Activated T-helper 17 cell treated with anti-CD3 and anti-CD28 coated beads, Interleukin-2, amount 50 U/mL, for 72 hours (primary cell): ENCODE results near the gene KCNIP4. TPM values are rescaled to one million over a fixed set of nuclear protein-coding genes. Genes with fewer than 3 reads are reported as not detected.

ENCODE experiments used
- ATAC-seq: fragments of 150-1000 bp; cut with Tn5 transposase; replicated peaks from 2 replicates; pipeline ENCODE4 v1.10.0; 2021; ENCODE audit warnings: mild to moderate bottlenecking, moderate library complexity
- H3K27ac Mint-ChIP-seq: one replicate; pipeline ENCODE4 v1.8.0; 2022; ENCODE audit warnings: mixed read lengths
- H3K27me3 Mint-ChIP-seq: one replicate; pipeline ENCODE4 v1.8.0; 2022; ENCODE audit warnings: mixed read lengths
- H3K36me3 Mint-ChIP-seq: one replicate; pipeline ENCODE4 v1.8.0; 2022; ENCODE audit warnings: low read depth, mild to moderate bottlenecking, mixed read lengths
- H3K4me1 Mint-ChIP-seq: one replicate; pipeline ENCODE4 v1.8.0; 2022; ENCODE audit warnings: mixed read lengths
- H3K4me3 Mint-ChIP-seq: one replicate; pipeline ENCODE4 v1.8.0; 2022; ENCODE audit warnings: mild to moderate bottlenecking, mixed read lengths
- H3K9me3 Mint-ChIP-seq: one replicate; pipeline ENCODE4 v1.8.0; 2022; ENCODE audit warnings: mixed read lengths
- total RNA-seq, 2 donors: library from RNA; stranded (reverse); gene quantifications; one replicate each; pipeline ENCODE4 v1.2.3, GENCODE V29; 2022

KCNIP4 gene
- total RNA-seq, 2 donors from 2014 or later = not detected

- Mint-ChIP-seq H3K4me1 (no peaks in the 10 kb centered on the region), H3K27me3 (no peaks in the 10 kb centered on the region), H3K36me3 (no peaks in the 10 kb centered on the region), H3K27ac (no peak overlapping the region), H3K9me3 (no peaks in the 10 kb centered on the region), H3K4me3 (no peak overlapping the region)
- ATAC-seq = no peak
Measured at GRCh38 chr4:21790438-21791029, 158.0 kb downstream of the KCNIP4 start.

- H3K4me3 Mint-ChIP-seq = no peak overlapping the region
- H3K9me3 Mint-ChIP-seq = peaks cover 3% of the 10 kb centered on the region
Measured at GRCh38 chr4:21780148-21780547, 168.4 kb downstream of the KCNIP4 start.

GRCh38 chr4:21778702-21779101, 169.9 kb downstream of the KCNIP4 start:
- no peak for ATAC-seq
- Mint-ChIP-seq H3K4me1 (no peaks in the 10 kb centered on the region), H3K9me3 (peaks cover 3% of the 10 kb centered on the region), H3K4me3 (no peak overlapping the region), H3K27ac (no peak overlapping the region), H3K36me3 (no peaks in the 10 kb centered on the region), H3K27me3 (peaks cover 18% of the 10 kb centered on the region)

More at GRCh38 chr4:21780148-21780547, 168.4 kb downstream of the KCNIP4 start:
- ATAC-seq = no peak
- Mint-ChIP-seq H3K27ac (no peak overlapping the region), H3K4me1 (no peaks in the 10 kb centered on the region), H3K27me3 (peaks cover 10% of the 10 kb centered on the region), H3K36me3 (no peaks in the 10 kb centered on the region)

GRCh38 chr4:21775703-21776102, 172.9 kb downstream of the KCNIP4 start:
- H3K4me1 Mint-ChIP-seq = no peaks in the 10 kb centered on the region
- H3K36me3 Mint-ChIP-seq = no peaks in the 10 kb centered on the region
- H3K4me3 Mint-ChIP-seq = no peak overlapping the region
- no peak for ATAC-seq
- H3K27me3 Mint-ChIP-seq = peaks cover 36% of the 10 kb centered on the region
- H3K9me3 Mint-ChIP-seq = peaks cover 3% of the 10 kb centered on the region
- H3K27ac Mint-ChIP-seq = no peak overlapping the region

GRCh38 chr4:21769404-21770147, 179.0 kb downstream of the KCNIP4 start:
- no peak overlapping the region for H3K4me3 Mint-ChIP-seq
- no peak for ATAC-seq
- H3K27ac Mint-ChIP-seq = no peak overlapping the region
- H3K4me1 Mint-ChIP-seq = no peaks in the 10 kb centered on the region
- no peaks in the 10 kb centered on the region for H3K9me3 Mint-ChIP-seq
- H3K36me3 Mint-ChIP-seq = no peaks in the 10 kb centered on the region
- H3K27me3 Mint-ChIP-seq = peaks cover 27% of the 10 kb centered on the region

- ATAC-seq = no peak
- H3K4me1 Mint-ChIP-seq = no peaks in the 10 kb centered on the region
- H3K27me3 Mint-ChIP-seq = peaks cover 20% of the 10 kb centered on the region
- no peak overlapping the region for H3K27ac Mint-ChIP-seq
- H3K4me3 Mint-ChIP-seq = no peak overlapping the region
- no peaks in the 10 kb centered on the region for H3K9me3 Mint-ChIP-seq
- no peaks in the 10 kb centered on the region for H3K36me3 Mint-ChIP-seq
Measured at GRCh38 chr4:21768349-21769310, 179.9 kb downstream of the KCNIP4 start.

- Mint-ChIP-seq H3K4me3 (no peak overlapping the region), H3K4me1 (no peaks in the 10 kb centered on the region), H3K36me3 (no peaks in the 10 kb centered on the region), H3K27me3 (peaks cover 3% of the 10 kb centered on the region), H3K27ac (no peak overlapping the region), H3K9me3 (no peaks in the 10 kb centered on the region)
- ATAC-seq = no peak
Measured at GRCh38 chr4:21765810-21766407, 182.7 kb downstream of the KCNIP4 start.

GRCh38 chr4:21763855-21764254, 184.7 kb downstream of the KCNIP4 start:
- Mint-ChIP-seq H3K36me3 (no peaks in the 10 kb centered on the region), H3K4me3 (no peak overlapping the region), H3K27ac (no peak overlapping the region), H3K4me1 (no peaks in the 10 kb centered on the region), H3K27me3 (peaks cover 3% of the 10 kb centered on the region), H3K9me3 (no peaks in the 10 kb centered on the region)
- no peak for ATAC-seq

GRCh38 chr4:21757248-21757647, 191.3 kb downstream of the KCNIP4 start:
- H3K9me3 Mint-ChIP-seq = no peaks in the 10 kb centered on the region
- H3K27ac Mint-ChIP-seq = no peak overlapping the region
- peaks cover 5% of the 10 kb centered on the region for H3K27me3 Mint-ChIP-seq

GRCh38 chr4:21753084-21753760, 195.3 kb downstream of the KCNIP4 start:
- H3K36me3 Mint-ChIP-seq = no peaks in the 10 kb centered on the region
- H3K4me3 Mint-ChIP-seq = no peak overlapping the region
- no peak for ATAC-seq
- no peaks in the 10 kb centered on the region for H3K9me3 Mint-ChIP-seq
- H3K27me3 Mint-ChIP-seq = peaks cover 5% of the 10 kb centered on the region
- H3K27ac Mint-ChIP-seq = no peak overlapping the region
- H3K4me1 Mint-ChIP-seq = no peaks in the 10 kb centered on the region

More at GRCh38 chr4:21757248-21757647, 191.3 kb downstream of the KCNIP4 start:
- Mint-ChIP-seq H3K4me3 (no peak overlapping the region), H3K36me3 (no peaks in the 10 kb centered on the region), H3K4me1 (no peaks in the 10 kb centered on the region)
- no peak for ATAC-seq

- H3K4me3 Mint-ChIP-seq = no peak overlapping the region
- no peak for ATAC-seq
- no peak overlapping the region for H3K27ac Mint-ChIP-seq
- H3K9me3 Mint-ChIP-seq = no peaks in the 10 kb centered on the region
- no peaks in the 10 kb centered on the region for H3K36me3 Mint-ChIP-seq
- peaks cover 5% of the 10 kb centered on the region for H3K27me3 Mint-ChIP-seq
- no peaks in the 10 kb centered on the region for H3K4me1 Mint-ChIP-seq
Measured at GRCh38 chr4:21752616-21753015, 196.0 kb downstream of the KCNIP4 start.

- Mint-ChIP-seq H3K9me3 (no peaks in the 10 kb centered on the region), H3K27me3 (peaks cover 5% of the 10 kb centered on the region), H3K36me3 (no peaks in the 10 kb centered on the region), H3K4me1 (no peaks in the 10 kb centered on the region), H3K4me3 (no peak overlapping the region), H3K27ac (no peak overlapping the region)
- ATAC-seq = no peak
Measured at GRCh38 chr4:21749924-21750323, 198.6 kb downstream of the KCNIP4 start.

GRCh38 chr4:21749412-21749811, 199.2 kb downstream of the KCNIP4 start:
- no peaks in the 10 kb centered on the region for H3K9me3 Mint-ChIP-seq
- H3K4me3 Mint-ChIP-seq = no peak overlapping the region
- H3K27ac Mint-ChIP-seq = no peak overlapping the region
- peaks cover 5% of the 10 kb centered on the region for H3K27me3 Mint-ChIP-seq
- H3K36me3 Mint-ChIP-seq = no peaks in the 10 kb centered on the region
- ATAC-seq = no peak
- no peaks in the 10 kb centered on the region for H3K4me1 Mint-ChIP-seq

- ATAC-seq = no peak
- no peaks in the 10 kb centered on the region for H3K9me3 Mint-ChIP-seq
- no peaks in the 10 kb centered on the region for H3K4me1 Mint-ChIP-seq
- no peaks in the 10 kb centered on the region for H3K27me3 Mint-ChIP-seq
- no peak overlapping the region for H3K27ac Mint-ChIP-seq
- H3K4me3 Mint-ChIP-seq = no peak overlapping the region
- H3K36me3 Mint-ChIP-seq = no peaks in the 10 kb centered on the region
Measured at GRCh38 chr4:21744046-21744445, 204.5 kb downstream of the KCNIP4 start.
